ENCODE measurements around the gene TMTC2.

Gene TMTC2

DNA sequence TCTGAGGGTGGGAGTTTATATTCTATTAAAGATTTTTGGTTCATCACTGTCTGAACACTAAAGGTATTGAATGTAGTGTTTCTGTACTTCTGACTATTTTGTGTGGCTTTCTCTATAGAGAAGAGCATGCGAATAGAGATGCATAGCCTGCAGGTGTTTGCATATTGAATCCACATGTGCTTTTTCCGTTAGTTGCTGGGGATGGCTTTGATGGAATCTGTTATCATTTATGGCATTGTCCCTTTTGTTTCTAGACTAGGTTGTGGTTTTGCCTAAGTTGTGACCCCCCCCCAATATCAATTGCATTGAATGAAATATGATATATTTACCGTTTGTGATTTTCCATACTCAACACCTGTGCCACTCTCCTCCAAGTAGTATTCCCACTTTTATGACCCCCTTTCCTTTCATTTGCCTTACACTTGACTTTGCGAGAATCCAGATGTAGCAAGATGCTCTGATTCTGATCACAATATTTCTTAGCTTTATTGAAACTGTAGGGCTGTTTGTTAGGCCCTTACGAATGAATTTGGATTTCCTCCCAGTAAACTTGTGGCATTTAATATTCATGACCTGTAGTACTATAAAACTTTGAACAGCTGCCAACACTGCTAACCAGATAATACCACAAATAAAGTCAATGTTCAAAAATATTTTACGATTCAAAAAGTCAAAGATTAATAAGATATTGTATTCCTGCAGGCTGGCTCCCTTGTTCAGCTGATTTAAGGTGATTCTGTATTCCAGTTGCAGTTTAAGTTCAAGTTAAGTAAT is 176.4 kb downstream of the TMTC2 start:
- TF ChIP-seq, protein P1, sequence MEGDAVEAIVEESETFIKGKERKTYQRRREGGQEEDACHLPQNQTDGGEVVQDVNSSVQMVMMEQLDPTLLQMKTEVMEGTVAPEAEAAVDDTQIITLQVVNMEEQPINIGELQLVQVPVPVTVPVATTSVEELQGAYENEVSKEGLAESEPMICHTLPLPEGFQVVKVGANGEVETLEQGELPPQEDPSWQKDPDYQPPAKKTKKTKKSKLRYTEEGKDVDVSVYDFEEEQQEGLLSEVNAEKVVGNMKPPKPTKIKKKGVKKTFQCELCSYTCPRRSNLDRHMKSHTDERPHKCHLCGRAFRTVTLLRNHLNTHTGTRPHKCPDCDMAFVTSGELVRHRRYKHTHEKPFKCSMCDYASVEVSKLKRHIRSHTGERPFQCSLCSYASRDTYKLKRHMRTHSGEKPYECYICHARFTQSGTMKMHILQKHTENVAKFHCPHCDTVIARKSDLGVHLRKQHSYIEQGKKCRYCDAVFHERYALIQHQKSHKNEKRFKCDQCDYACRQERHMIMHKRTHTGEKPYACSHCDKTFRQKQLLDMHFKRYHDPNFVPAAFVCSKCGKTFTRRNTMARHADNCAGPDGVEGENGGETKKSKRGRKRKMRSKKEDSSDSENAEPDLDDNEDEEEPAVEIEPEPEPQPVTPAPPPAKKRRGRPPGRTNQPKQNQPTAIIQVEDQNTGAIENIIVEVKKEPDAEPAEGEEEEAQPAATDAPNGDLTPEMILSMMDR (conservative IDR thresholded peaks at IDR 0.05; ENCODE audit: low read length): no peak
- no peak for DNase-seq (ENCODE audit: low read depth)
- no peak overlapping the region for H3K4me3 ChIP-seq (ENCODE audit: low read length)

DNA sequence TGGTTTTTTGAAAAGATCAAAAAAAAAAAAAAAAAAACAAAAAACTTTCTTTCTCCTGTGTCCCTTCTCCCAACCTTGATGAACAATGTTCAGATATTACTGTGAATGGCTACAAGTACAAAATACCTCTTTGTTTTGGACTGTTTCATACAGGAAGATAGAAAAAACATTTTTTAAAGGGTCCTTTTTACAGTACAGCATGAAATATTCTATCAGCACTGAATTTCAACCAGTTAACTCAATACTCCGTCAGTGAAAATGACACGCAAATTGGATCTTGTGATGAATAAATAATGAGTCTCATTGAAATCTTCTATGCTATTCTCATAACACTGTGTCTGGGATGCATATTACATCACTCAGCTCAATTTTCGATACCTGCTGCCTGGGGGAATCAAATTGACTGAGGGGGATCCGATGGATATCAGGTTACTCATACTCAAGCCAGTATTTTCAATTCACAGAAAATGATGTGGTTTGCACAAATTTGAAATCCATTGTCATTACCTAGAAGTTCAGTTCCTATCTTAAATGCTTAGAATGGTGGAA is 179.6 kb downstream of the TMTC2 start:
- DNase-seq (ENCODE audit: low read depth): no peak
- TF ChIP-seq, protein P1 (conservative IDR thresholded peaks at IDR 0.05; ENCODE audit: low read length): no peak
- H3K4me3 ChIP-seq (ENCODE audit: low read length): no peak overlapping the region

DNA sequence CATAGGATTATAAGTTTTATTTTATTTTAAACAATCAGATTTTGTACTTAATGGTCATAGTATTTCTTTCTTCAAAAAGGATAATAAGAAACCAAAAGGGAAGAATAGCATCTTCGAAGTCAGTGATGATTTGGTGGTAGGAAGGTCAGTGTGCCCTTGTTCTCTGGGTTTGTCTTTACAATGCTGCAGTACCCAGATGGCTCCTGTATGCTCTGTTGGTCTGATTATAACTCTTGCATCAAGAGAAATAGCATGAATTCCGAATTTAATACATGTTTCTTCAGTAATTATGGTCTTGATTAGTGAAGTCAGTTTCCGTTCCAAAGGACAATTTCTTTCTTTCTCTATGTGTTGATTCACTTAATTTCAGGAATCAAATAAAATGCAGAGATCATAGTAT is 180.2 kb downstream of the TMTC2 start:
- DNase-seq (ENCODE audit: low read depth): no peak
- no peak overlapping the region for H3K4me3 ChIP-seq (ENCODE audit: low read length)
- TF ChIP-seq, protein P1 (conservative IDR thresholded peaks at IDR 0.05; ENCODE audit: low read length): no peak

DNA sequence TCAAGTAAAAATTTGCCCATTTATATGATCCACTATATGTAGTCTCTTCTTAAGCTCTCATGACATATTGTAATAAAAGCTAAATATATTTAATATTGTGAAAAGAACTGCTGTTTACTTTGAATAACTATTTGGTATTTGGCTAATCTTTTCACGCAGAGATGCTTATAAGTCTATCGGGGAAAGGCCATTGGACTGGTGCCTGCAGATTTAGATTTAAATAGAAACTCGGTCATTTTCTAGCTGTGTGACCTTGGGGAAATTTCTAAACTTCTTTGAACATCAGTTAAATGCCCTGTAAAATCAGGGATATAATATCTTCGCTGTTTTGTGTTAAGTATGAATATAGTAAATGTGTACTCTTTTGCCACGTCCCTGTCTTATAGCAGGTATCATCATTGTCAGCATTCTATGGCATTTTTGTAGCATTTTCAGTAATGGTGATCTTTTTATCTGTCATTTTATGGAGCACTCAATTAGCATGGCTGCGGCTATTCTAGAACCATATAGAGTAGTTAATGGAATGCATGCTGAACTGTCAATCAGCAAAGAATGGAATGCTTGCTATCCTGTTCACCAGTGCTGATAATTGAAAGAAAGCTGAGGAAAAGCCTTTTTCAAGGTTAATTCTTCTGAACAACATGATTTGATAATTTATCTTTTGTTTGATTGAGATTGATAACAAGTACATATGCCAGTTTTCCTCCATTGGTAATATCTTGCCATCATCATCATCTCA is 181.2 kb downstream of the TMTC2 start:
- DNase-seq (ENCODE audit: low read depth): no peak
- TF ChIP-seq, protein P1 (conservative IDR thresholded peaks at IDR 0.05; ENCODE audit: low read length): no peak
- no peak overlapping the region for H3K4me3 ChIP-seq (ENCODE audit: low read length)

DNA sequence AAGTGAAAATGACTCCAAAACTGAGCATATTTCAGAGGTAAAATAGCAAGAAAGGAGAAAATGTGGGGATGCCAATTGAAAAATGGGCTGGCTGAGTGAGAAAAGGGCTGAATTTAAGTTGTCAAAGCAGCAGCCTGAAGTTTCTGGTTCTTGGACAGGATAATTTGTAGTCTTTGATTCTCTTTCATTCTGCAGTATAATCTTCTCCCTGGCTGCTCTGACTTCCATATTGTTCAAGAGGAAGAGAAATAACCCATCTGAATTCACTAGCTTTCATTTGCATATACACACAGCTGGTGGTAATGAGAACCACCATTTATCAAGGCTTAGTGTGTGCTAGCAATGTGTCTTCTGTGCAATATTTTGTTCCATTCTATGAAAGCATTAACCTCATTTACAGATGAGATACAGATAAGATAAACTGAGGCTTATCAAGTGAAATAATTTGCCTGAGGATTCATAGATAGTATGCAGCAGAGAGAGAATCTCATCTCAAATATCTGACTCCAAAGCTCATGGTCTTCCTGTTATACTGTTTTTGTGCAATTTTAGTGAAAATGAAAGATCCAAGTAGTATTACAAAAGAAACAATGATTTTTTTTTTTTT is 184.2 kb downstream of the TMTC2 start:
- H3K4me3 ChIP-seq (ENCODE audit: low read length): no peak overlapping the region
- DNase-seq (ENCODE audit: low read depth): no peak
- TF ChIP-seq, protein P1 (conservative IDR thresholded peaks at IDR 0.05; ENCODE audit: low read length): no peak

DNA sequence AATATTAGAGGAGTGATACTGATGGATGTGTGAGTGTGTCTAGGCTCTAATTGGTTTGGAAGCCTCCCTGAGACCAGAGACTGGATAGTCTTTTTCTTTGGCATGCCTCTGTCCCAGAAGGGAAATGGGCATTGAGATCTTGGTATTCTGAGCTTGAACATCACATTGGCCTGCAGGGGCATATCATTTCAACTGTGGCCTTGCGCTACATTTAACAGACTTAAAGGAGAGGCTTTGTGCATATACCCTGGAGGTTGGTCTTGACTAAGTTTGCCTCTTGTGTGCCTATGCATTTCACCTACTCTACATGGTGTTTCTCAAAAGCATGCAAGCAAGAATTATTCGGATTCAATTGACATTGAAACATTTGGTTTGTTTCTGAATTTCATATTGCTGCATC is 185.4 kb downstream of the TMTC2 start:
- DNase-seq (ENCODE audit: low read depth): no peak
- no peak overlapping the region for H3K4me3 ChIP-seq (ENCODE audit: low read length)
- TF ChIP-seq, protein P1 (conservative IDR thresholded peaks at IDR 0.05; ENCODE audit: low read length): no peak
